Measurements from ENCODE around the gene FMN2. TPM values are rescaled to one million over a fixed set of nuclear protein-coding genes. Genes with fewer than 3 reads are reported as not detected.

The FMN2 gene
- total RNA-seq, 1 experiment from 2014 or later: not detected

- ChIA-PET CTCF (no interaction called here), POLR2A (no interaction called here)
- H3K4me3 ChIP-seq (ENCODE audit: low read depth, low read length): no peak overlapping the region
Observed at GRCh38 chr1:240395336-240395735, 303.7 kb downstream of the FMN2 start.

GRCh38 chr1:240399381-240399780 lies 307.7 kb downstream of the FMN2 start:
- H3K27me3 ChIP-seq (replicated peaks; ENCODE audit: control insufficient read depth, insufficient read depth, low read length): no peaks in the 10 kb centered on the region; the same call in 1 of the 2 replicates
- POLR2A ChIA-PET: no interaction called here
- CTCF ChIA-PET: no interaction called here
- Mint-ChIP-seq H3K27ac (ENCODE audit: unreplicated experiment) (no peak overlapping the region), H3K27me3 (ENCODE audit: insufficient read depth, unreplicated experiment) (no peaks in the 10 kb centered on the region), H3K36me3 (ENCODE audit: insufficient read depth, unreplicated experiment) (no peaks in the 10 kb centered on the region), H3K4me3 (ENCODE audit: unreplicated experiment) (no peak overlapping the region), H3K4me1 (ENCODE audit: low read depth, unreplicated experiment) (no peaks in the 10 kb centered on the region), H3K9me3 (ENCODE audit: unreplicated experiment) (no peaks in the 10 kb centered on the region)
- no peaks in the 10 kb centered on the region for H3K9me3 ChIP-seq
- TF ChIP-seq CTCF (IDR thresholded peaks at IDR 0.05; ENCODE audit: insufficient read depth in 1 of 2, low read depth in 1 of 2, low read length in 1 of 2, severe bottlenecking in 1 of 2, unreplicated experiment in 1 of 2): no peak
- intact Hi-C loops (cut with micrococcal nuclease; ENCODE audit: unreplicated experiment): no loop called here
- no TSS peak for BruUV-seq (replicated peaks)
- no peaks in the 10 kb centered on the region for H3K36me3 ChIP-seq (ENCODE audit: control insufficient read depth, insufficient read depth, low read length)
- H3K4me3 ChIP-seq (ENCODE audit: low read depth, low read length): no peak overlapping the region
- no peaks in the 10 kb centered on the region for H3K4me1 ChIP-seq
- no peak for DNase-seq

More at GRCh38 chr1:240395336-240395735, 303.7 kb downstream of the FMN2 start:
- no peak for DNase-seq
- H3K4me1 Mint-ChIP-seq (ENCODE audit: low read depth, unreplicated experiment): no peaks in the 10 kb centered on the region
- no peak overlapping the region for H3K4me3 Mint-ChIP-seq (ENCODE audit: unreplicated experiment)
- intact Hi-C loops (cut with micrococcal nuclease; ENCODE audit: unreplicated experiment): no loop called here
- peaks cover 10% of the 10 kb centered on the region for H3K9me3 Mint-ChIP-seq (ENCODE audit: unreplicated experiment)
- H3K27me3 ChIP-seq (replicated peaks; ENCODE audit: control insufficient read depth, insufficient read depth, low read length): no peaks in the 10 kb centered on the region; the same call in 1 of the 2 replicates
- no peaks in the 10 kb centered on the region for H3K4me1 ChIP-seq
- H3K36me3 Mint-ChIP-seq (ENCODE audit: insufficient read depth, unreplicated experiment): no peaks in the 10 kb centered on the region
- H3K36me3 ChIP-seq (ENCODE audit: control insufficient read depth, insufficient read depth, low read length): no peaks in the 10 kb centered on the region
- BruUV-seq (replicated peaks): no TSS peak
- H3K9me3 ChIP-seq: no peaks in the 10 kb centered on the region
- H3K27ac Mint-ChIP-seq (ENCODE audit: unreplicated experiment): no peak overlapping the region
- no peak for TF ChIP-seq CTCF (IDR thresholded peaks at IDR 0.05; ENCODE audit: insufficient read depth in 1 of 2, low read depth in 1 of 2, low read length in 1 of 2, severe bottlenecking in 1 of 2, unreplicated experiment in 1 of 2)
- H3K27me3 Mint-ChIP-seq (ENCODE audit: insufficient read depth, unreplicated experiment): no peaks in the 10 kb centered on the region

GRCh38 chr1:240401731-240402130 lies 310.0 kb downstream of the FMN2 start:
- H3K27me3 ChIP-seq (replicated peaks; ENCODE audit: control insufficient read depth, insufficient read depth, low read length): no peaks in the 10 kb centered on the region
- no peaks in the 10 kb centered on the region for H3K4me1 ChIP-seq
- H3K36me3 ChIP-seq (ENCODE audit: control insufficient read depth, insufficient read depth, low read length): no peaks in the 10 kb centered on the region
- Mint-ChIP-seq H3K9me3 (ENCODE audit: unreplicated experiment) (no peaks in the 10 kb centered on the region), H3K27me3 (ENCODE audit: insufficient read depth, unreplicated experiment) (no peaks in the 10 kb centered on the region), H3K36me3 (ENCODE audit: insufficient read depth, unreplicated experiment) (no peaks in the 10 kb centered on the region), H3K4me1 (ENCODE audit: low read depth, unreplicated experiment) (no peaks in the 10 kb centered on the region), H3K4me3 (ENCODE audit: unreplicated experiment) (no peak overlapping the region), H3K27ac (ENCODE audit: unreplicated experiment) (no peak overlapping the region)
- ChIA-PET CTCF (no interaction called here), POLR2A (no interaction called here)
- H3K4me3 ChIP-seq (ENCODE audit: low read depth, low read length): no peak overlapping the region
- H3K9me3 ChIP-seq: no peaks in the 10 kb centered on the region
- DNase-seq: no peak
- TF ChIP-seq CTCF (IDR thresholded peaks at IDR 0.05; ENCODE audit: insufficient read depth in 1 of 2, low read depth in 1 of 2, low read length in 1 of 2, severe bottlenecking in 1 of 2, unreplicated experiment in 1 of 2): no peak
- BruUV-seq (replicated peaks): no TSS peak
- intact Hi-C loops (cut with micrococcal nuclease; ENCODE audit: unreplicated experiment): no loop called here
